NCI-H2227 treated with DMSO at 0.1 percent for 48 hours (cell line): ENCODE results near the gene MAG.

Source experiments
- DNase-seq: peaks from one replicate; lab custom pipeline; 2025; lab: John Stamatoyannopoulos, UW

The MAG gene

DNA sequence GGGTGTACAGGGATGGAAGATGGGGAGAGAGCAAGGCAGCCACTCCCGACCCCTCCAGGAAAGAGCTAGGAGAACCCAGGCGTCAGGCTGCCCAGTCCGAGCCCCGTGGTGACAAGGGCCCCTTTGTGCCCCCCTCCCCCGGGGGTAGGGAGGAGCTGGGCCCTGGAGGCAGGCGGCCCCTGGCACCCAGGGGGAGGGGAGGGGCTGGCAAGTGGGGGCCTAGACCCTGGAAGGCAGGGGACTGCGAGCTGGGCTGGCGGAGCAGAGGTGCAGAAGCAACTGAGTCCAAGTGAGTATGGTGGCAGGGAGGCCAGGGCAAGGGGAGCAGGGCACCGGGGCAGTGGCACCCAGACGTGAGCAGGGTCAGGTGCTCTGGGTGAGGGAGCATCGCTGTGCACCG is at the start of gene MAG:
MAG (plus strand) TSS at position 246 of the 400 bp plus-strand sequence. CDS start 3,248 bp downstream, outside the sequence.
- DNase-seq: no peak

DNA sequence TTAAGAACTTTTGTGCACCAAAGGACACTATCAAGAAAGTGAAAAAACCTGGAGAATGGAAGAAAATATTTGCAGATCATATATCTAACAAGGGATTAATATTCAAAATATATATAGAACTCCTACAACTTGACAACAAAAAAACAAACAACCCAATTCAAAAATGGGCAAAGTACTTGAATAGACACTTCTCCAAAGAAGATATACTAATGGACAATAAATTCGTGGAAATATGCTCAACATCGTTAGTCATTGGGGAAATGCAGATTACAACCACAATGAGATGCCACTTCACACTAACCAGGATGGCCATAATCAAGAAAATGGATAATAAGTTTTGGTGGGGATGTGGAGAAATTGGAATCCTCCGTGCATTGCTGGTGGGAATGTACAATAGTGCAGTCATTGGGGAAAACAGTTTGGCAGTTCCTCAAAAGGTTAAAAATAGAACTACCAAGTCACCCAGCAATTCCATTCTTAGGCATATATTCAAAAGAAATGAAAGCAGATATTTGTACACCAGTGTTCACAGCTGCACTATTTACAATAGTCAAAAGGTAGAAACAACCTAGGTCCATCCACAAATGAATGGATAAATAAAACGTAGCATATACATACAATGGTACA is 45.4 kb upstream of the MAG start:
- no peak for DNase-seq

- DNase-seq: peak; percentile 88
Observed at GRCh38 chr19:35247526-35248309, 44.2 kb upstream of the MAG start.

DNA sequence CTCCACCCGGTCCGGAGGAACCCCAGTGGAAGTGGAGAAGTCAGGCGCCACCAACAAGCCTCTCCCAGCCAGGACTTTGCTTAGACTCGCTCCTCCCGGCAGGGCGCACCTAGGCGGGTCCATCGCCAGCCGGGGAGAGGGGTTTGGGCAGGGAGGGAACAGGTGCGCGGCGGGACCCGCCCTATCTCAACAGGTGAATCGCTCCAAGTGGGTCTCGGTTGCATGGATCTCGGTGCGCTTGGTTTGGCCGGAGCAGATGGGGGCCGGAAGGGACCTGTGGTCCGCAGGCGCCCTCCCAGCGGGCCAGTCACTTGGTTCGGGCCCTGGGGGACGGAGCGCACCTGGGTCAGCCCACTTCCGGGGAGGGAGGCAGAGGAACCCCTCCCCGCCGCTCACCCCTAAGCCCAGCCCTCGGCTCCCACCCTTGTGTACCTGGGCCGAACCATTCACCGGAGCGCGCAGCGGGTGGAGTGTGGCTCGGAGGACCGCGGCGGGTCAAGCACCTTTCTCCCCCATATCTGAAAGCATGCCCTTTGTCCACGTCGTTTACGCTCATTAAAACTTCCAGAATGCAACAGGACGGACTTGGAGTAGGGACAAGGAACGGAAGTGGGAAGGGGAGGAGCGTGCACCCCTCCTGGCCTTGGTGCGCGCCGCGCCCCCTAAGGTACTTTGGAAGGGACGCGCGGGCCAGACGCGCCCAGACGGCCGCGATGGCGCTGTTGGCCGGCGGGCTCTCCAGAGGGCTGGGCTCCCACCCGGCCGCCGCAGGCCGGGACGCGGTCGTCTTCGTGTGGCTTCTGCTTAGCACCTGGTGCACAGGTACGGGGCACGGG is 43.4 kb upstream of the MAG start, which contains the start of gene LSR:
LSR (plus strand) TSS at position 693 of the 836 bp plus-strand sequence; CDS start at position 714, 21 bp downstream.
- peak; percentile 97 for DNase-seq

- DNase-seq: no peak
Observed at GRCh38 chr19:35249146-35249847, 42.7 kb upstream of the MAG start.

DNA sequence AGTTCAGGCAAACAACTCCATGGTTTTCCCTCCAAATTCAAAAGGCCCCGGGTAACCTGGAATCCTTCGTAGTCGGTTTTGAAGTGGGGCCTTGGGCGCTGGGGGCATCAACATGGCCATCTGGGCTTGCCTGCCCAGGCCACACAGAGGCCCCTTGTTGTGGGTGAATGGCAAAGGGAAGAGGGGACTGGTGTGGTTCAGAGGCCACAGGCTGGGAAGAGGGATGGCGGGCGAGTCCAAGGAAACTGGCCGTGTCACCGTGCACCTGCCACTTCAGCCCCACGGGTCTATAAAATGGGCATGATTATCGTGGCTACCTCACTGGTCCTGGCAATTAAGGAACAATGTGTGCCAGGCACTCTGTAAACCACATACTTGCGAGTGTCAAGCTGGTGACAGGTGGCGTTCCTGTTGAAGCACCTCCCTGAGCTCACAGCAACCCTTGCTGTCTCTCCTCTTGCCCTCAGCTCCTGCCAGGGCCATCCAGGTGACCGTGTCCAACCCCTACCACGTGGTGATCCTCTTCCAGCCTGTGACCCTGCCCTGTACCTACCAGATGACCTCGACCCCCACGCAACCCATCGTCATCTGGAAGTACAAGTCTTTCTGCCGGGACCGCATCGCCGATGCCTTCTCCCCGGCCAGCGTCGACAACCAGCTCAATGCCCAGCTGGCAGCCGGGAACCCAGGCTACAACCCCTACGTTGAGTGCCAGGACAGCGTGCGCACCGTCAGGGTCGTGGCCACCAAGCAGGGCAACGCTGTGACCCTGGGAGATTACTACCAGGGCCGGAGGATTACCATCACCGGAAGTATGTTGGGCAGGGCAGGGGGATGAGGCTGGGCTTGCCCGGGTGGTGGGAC is 41.9 kb upstream of the MAG start:
- DNase-seq: no peak

GRCh38 chr19:35251456-35251855 is 40.5 kb upstream of the MAG start:
- DNase-seq: no peak

GRCh38 chr19:35253316-35254286 is 38.4 kb upstream of the MAG start:
- DNase-seq: no peak

DNA sequence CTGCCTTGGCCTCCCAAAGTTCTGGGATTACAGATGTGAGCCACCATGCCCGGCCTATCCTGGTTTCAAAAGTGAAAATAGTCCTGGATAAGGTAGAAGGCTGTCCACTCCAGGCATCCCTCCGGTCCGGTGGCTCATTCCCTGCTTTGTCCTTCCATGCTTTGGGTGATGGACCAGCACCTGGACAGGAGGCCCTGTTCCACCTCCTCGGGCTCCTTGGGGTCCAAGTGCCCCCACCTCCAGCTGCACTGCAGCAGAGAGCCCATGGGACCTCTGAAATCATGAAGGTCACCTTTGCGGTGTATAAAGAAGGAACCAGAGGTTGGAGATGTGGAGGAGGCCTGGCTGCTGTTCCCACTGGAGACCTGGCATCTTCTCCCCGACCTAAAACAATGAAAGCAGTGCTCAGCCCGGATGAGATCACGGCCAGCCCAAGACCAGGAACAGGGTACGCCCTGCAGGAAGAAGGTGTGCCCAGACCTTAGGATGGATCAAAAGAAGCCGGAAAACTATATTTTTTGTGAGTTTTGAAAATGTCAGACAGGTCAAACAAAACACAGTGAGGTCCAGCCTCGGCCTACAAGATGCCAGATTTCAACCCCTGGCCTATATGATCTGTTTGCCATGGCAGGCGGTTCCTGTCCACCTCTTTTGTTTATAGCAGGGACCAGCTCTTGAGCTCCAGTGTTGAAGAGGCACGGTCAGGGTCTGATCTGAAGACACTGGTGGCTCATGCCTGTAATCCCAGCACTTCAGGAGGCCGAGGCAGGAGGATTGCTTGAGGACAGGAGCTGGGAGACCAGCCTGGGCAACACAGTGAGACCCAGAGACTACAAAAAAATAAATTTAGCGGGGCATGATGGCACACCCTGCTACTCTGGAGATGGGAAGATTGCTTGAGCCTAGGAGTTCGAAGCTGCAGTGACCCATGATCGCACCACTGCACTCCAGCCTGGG is 37.3 kb upstream of the MAG start:
- DNase-seq: no peak

DNA sequence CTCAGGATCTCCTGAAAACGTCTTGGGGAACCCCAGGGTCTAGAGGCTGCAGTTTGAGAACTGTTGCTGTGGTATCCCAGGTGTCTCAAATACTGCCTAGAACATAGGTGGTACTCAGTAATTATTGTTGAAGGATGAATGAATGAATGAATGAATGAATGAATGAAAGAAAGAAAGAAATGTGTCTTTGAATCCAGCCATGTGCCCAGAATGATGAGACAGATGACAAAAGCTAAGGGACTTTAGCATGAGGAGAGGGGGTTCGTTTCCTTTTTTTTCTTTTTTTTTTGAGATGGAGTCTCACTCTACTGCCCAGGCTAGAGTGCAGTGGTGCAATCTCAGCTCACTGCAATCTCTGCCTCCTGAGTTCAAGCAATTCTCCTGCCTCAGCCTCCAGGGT is 35.4 kb upstream of the MAG start:
- no peak for DNase-seq

DNA sequence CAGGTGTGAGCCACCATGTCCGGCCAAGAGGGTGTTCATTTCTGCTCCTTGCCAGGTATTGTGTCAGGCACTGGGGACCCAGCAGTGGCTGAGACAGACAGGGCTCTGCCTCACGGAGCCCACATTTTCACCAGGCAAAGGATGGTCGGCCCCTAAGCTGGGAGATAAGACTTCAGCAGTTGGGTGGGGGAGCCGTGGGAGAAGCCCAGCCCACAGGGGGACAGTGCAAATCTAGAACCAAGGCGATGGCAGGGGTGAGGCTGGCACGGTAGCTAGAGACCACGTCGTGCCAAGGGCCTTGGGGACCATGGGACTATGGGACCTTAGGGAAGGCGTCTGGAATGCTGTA is 34.9 kb upstream of the MAG start:
- no peak for DNase-seq

DNA sequence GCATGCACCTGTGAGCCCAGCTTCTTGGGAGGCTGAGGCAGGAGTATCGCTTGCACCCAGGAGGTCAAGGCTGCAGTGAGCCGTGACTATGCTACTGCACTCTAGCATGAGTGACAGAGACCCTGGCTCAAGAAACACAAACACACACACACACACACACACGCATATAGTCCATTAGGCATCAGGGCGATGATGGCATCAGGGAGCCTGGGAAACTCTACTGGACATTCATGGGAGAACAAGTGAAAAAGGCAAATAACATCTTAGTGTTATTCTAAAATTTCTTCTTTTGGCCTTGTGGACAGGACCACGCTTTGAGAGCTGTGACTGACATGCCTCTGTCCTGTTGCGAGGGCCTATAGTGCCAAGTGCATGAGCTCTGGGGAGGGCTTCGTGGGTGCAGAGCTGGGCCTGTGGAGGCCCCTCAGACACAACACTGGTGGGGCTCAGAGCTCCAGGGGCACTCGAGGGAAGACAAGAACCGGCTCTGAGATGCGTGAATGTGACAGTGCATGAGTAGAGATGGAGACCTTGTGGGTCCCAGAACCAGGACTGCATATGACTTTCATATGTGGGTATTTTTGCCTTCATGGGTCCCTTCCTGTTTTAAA is 31.2 kb upstream of the MAG start:
- DNase-seq: no peak

DNA sequence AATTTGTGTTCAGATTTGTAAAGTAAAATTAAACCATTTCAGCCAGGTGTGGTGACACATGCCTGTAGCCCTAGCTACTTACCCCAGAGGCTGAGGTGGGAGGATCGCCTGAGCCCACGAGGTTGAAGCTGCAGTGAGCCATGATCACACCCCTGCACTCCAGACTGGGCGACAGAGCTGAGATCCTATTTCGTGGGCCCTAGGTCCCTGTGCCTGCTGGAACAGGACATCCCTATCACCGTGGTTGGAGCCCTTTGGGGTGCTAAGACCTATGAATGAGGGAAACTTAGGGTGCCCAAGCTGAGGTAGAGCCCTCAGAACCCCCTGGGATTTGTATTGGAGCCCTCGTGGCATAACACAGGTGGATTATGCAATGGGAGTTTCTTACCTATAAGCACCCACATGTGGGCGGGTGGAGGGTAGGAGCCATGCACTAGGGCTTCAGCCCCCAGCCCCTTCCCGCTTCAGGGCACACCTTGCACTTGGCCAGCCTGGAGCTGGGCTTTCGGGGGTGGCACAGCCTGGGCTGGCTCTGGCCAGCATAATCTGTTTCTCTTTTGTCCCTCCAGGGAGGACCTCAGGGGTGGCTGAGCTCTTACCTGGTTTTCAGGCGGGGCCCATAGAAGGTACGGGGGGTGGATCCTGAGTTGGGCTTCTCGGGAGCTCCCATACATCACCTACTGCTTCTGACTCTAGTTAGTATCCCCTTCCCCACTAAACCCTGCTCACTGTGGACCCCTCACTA is 30.4 kb upstream of the MAG start:
- no peak for DNase-seq

GRCh38 chr19:35262101-35262761 is 29.7 kb upstream of the MAG start:
- peak; percentile 57 for DNase-seq

GRCh38 chr19:35264268-35265125 is 27.5 kb upstream of the MAG start:
- no peak for DNase-seq
